HepG2 (cell line): Measurements from ENCODE around the gene ATOH8. TPM values are rescaled to one million over a fixed set of nuclear protein-coding genes. Genes with fewer than 3 reads are reported as not detected.

Source experiments
- ATAC-seq: fragments of 200-7000 bp; cut with Tn5 transposase; 3 replicates; pipeline ENCODE4 v1.9.1; 2020; ENCODE audit warnings: mild to moderate bottlenecking, moderate library complexity
- BruUV-seq: library from RNA; stranded (reverse); fragments of 400-500 nt; replicated peaks from 2 replicates; lab custom pipeline; 2021; lab: Mats Ljungman, UMichigan
- CTCF ChIA-PET: fragments of 300-600 bp; formaldehyde crosslinking; extraction: SDS; loops from one replicate; lab custom pipeline; 2021; ENCODE audit warnings: low total read pairs, inconsistent platforms, low intra/inter-chr PET ratio; lab: Yijun Ruan, JAX
- POLR2A ChIA-PET: fragments of 350-600 bp; sonication (Branson Sonifier 250); formaldehyde crosslinking; loops from one replicate; lab custom pipeline; 2020; ENCODE audit warnings: antibody characterized with exemption, inconsistent platforms; lab: Yijun Ruan, JAX
- DNase-seq: peaks from one replicate; pipeline ENCODE4 v3.0.0-alpha.2; 2015; ENCODE audit warnings: low spot score
- FAIRE-seq: peaks from 3 replicates; lab custom pipeline; 2011; peaks lifted over from hg19 to GRCh38; lab: Jason Lieb, UNC
- H2AFZ ChIP-seq: one replicate; pipeline ENCODE4 v1.6.1; 2011; ENCODE audit warnings: low read length, inconsistent platforms
- H3K27ac ChIP-seq: fragments of 300-600 bp; 3 replicates; pipeline ENCODE4 v1.8.0; 2011; ENCODE audit warnings: mixed run types, mild to moderate bottlenecking, mixed read lengths, low read length, inconsistent platforms; ENCODE audit not compliant: insufficient read depth; ENCODE audit errors: extremely low read length
- H3K27me3 ChIP-seq, 2 experiments: fragments of 200-600 bp in 1 of 2; 2 replicates in 1 of 2; 3 replicates in 1 of 2; pipeline versions ENCODE4 v1.6.0 to v1.8.0; 2011; ENCODE audit warnings: low read length in 2 of 2, mild to moderate bottlenecking in 2 of 2, moderate library complexity in 2 of 2, inconsistent platforms in 1 of 2; ENCODE audit not compliant: insufficient read depth in 2 of 2, control insufficient read depth in 1 of 2
- H3K36me3 ChIP-seq, 2 experiments: fragments of 200-600 bp in 1 of 2; replicated peaks in 1 of 2; 2 replicates in 1 of 2; 3 replicates in 1 of 2; pipeline versions ENCODE4 v1.5.1 to v1.8.0; 2011; ENCODE audit warnings: low read length in 2 of 2, inconsistent platforms in 1 of 2; ENCODE audit not compliant: insufficient read depth in 2 of 2, control insufficient read depth in 1 of 2
- H3K4me1 ChIP-seq: 2 replicates; pipeline ENCODE4 v1.5.1; 2012; ENCODE audit warnings: low read length, inconsistent platforms; ENCODE audit not compliant: insufficient read depth
- H3K4me2 ChIP-seq: 2 replicates; pipeline ENCODE4 v1.6.0; 2011; ENCODE audit warnings: low read depth, low read length, inconsistent platforms
- H3K4me3 ChIP-seq, 3 experiments: fragments of 200-600 bp in 1 of 3; sonication (generic), shearing (Covaris generic) in 1 of 3; replicated peaks in 1 of 3; 2 replicates each; pipeline ENCODE4 v1.5.1; 2011 to 2016; ENCODE audit warnings: low read length in 3 of 3, inconsistent platforms in 2 of 3, low read depth in 2 of 3, mild to moderate bottlenecking in 2 of 3, control low read depth in 1 of 3, mixed read lengths in 1 of 3; ENCODE audit not compliant: insufficient read depth in 1 of 3
- H3K79me2 ChIP-seq: one replicate; pipeline ENCODE4 v1.6.1; 2011; ENCODE audit warnings: low read length, inconsistent platforms; ENCODE audit not compliant: insufficient read depth
- H3K9ac ChIP-seq: 2 replicates; pipeline ENCODE4 v1.6.0; 2011; ENCODE audit warnings: mild to moderate bottlenecking, low read depth, low read length, inconsistent platforms; ENCODE audit not compliant: insufficient read depth
- H3K9me3 ChIP-seq: 2 replicates; pipeline ENCODE4 v1.5.1; 2012; ENCODE audit warnings: mild to moderate bottlenecking, low read length
- H4K20me1 ChIP-seq: 2 replicates; pipeline ENCODE4 v1.6.0; 2011; ENCODE audit warnings: inconsistent platforms, mild to moderate bottlenecking, low read length, moderate library complexity; ENCODE audit not compliant: insufficient read depth
- ARID3A ChIP-seq: IDR thresholded peaks from 2 replicates; pipeline ENCODE4 v1.6.1; 2012; ENCODE audit warnings: low read depth, low read length, improper control_type of control experiment
- CREB1 ChIP-seq, 2 experiments: fragments of 450-650 bp in 1 of 2; IDR thresholded peaks; 2 replicates each; pipeline ENCODE4 v1.6.1; 2016 to 2017; ENCODE audit warnings: control low read depth in 1 of 2, mild to moderate bottlenecking in 1 of 2, missing compliant biosample characterization in 1 of 2, missing genetic modification characterization in 1 of 2
- KLF6 ChIP-seq: IDR thresholded peaks from 2 replicates; pipeline ENCODE4 v1.8.0; 2016; ENCODE audit warnings: missing biosample characterization, missing genetic modification reagents
- MAFK ChIP-seq, 2 experiments: IDR thresholded peaks in 1 of 2; conservative IDR thresholded peaks in 1 of 2; 2 replicates each; pipeline ENCODE4 v1.6.1; 2011; ENCODE audit warnings: improper control_type of control experiment in 2 of 2, low read length in 2 of 2
- NKX3-1 ChIP-seq: sonication (generic); formaldehyde crosslinking; IDR thresholded peaks from 2 replicates; pipeline ENCODE4 v1.5.0; 2020; ENCODE audit warnings: missing genetic modification reagents
- SOX5 ChIP-seq: IDR thresholded peaks from 2 replicates; pipeline ENCODE4 v1.6.1; 2016; ENCODE audit warnings: borderline replicate concordance
- ZNF430 ChIP-seq: sonication (generic); formaldehyde crosslinking; IDR thresholded peaks from 2 replicates; pipeline ENCODE4 v1.9.0; 2021; ENCODE audit warnings: mild to moderate bottlenecking, missing genetic modification reagents
- ZNF614 ChIP-seq: IDR thresholded peaks from 2 replicates; pipeline ENCODE4 v1.6.1; 2018; ENCODE audit warnings: missing biosample characterization, missing genetic modification reagents, inconsistent platforms, borderline replicate concordance
- ZNF841 ChIP-seq: sonication (generic); formaldehyde crosslinking; IDR thresholded peaks from 2 replicates; pipeline ENCODE4 v1.8.1; 2023; ENCODE audit warnings: missing genetic modification reagents, borderline replicate concordance
- WGBS: methylation state at CpG from one replicate; pipeline ENCODE4 v1.1.6; 2017; ENCODE audit warnings: low lambda C conversion rate; 5-methylcytosine and 5-hydroxymethylcytosine counted together
- in situ Hi-C: cut with HindIII; loops from 2 replicates; pipeline ENCODE4 v1.10.0; 2017; ENCODE audit warnings: low pct_unique_long_range_greater_than_20kb; ENCODE audit not compliant: extremely low pct_ligation_motif_present
- intact Hi-C: fragments of 100-400 bp; cut with micrococcal nuclease; formaldehyde crosslinking; loops from one replicate; pipeline ENCODE4 v1.10.0; 2022; ENCODE audit not compliant: unreplicated experiment
- polyA plus RNA-seq, 8 experiments: library from polyadenylated mRNA; depleted of rRNA in 3 of 8; stranded (reverse) in 7 of 8; unstranded in 1 of 8; fragments of >200 nt; fragmentation: Illumina TruSeq in 4 of 8; extraction: Trizol in 4 of 8; gene quantifications; 2 replicates each; pipeline versions ENCODE4 v1.2.1 to v1.2.3, GENCODE V29; 2011 to 2016; ENCODE audit warnings: low read depth in 4 of 8, missing spikeins in 1 of 8, mixed read lengths in 1 of 8; ENCODE audit not compliant: insufficient read depth in 1 of 8
- total RNA-seq, 5 experiments: library from RNA; depleted of rRNA; stranded (reverse); fragments of >200 nt; fragmentation: Illumina TruSeq; extraction: Trizol; gene quantifications; 2 replicates each; pipeline ENCODE4 v1.2.3, GENCODE V29; 2016; ENCODE audit warnings: low read depth in 1 of 5

The ATOH8 gene
- total and polyA plus RNA-seq, 2 of the 13 experiments (the other 11 are each of a cell fraction or from before 2014, with no cell fraction given), result 0.13 to 0.61 TPM

- H3K4me1 ChIP-seq, result peaks cover 62% of the 10 kb centered on the region
- no peaks in the 10 kb centered on the region for H4K20me1 ChIP-seq
- 70% methylated on average over 8 of the region's 8 CpGs for WGBS
- no peaks in the 10 kb centered on the region for H3K79me2 ChIP-seq
- ChIA-PET POLR2A (interaction anchor here (1.3 kb wide), 1 partner anchor 8 kb away, joined by 5 read pairs; no protein-coding TSS in a partner anchor), CTCF (no interaction called here)
- intact Hi-C loops, result no loop called here
- no peak overlapping the region for H3K9ac ChIP-seq
- ATAC-seq, result no peak
- H3K4me3 ChIP-seq, result no peak overlapping the region
- H3K9me3 ChIP-seq, result no peaks in the 10 kb centered on the region
- no peak overlapping the region for H2AFZ ChIP-seq
- TF ChIP-seq NKX3-1 (CRISPR knock-in tag) (no peak), KLF6 (CRISPR knock-in tag) (no peak), ZNF841 (CRISPR knock-in tag) (no peak), SOX5 (no peak), ARID3A (no peak), ZNF430 (CRISPR knock-in tag) (no peak), ZNF614 (CRISPR knock-in tag) (no peak), CREB1 (IDR thresholded peaks at IDR 0.05) (no peak), CREB1 (CRISPR knock-in tag; IDR thresholded peaks at IDR 0.05) (no peak), MAFK (conservative IDR thresholded peaks at IDR 0.05 in 1 of 2, IDR thresholded peaks at IDR 0.05 in 1 of 2; ENCODE audit: low read length in 2 of 2) (no peak)
- no peak for FAIRE-seq
- no TSS peak for BruUV-seq
- no peaks in the 10 kb centered on the region for H3K27me3 ChIP-seq
- H3K36me3 ChIP-seq, result no peaks in the 10 kb centered on the region
- in situ Hi-C loops, result no loop called here
- H3K27ac ChIP-seq, result no peak overlapping the region
- no peak overlapping the region for H3K4me2 ChIP-seq
- DNase-seq, result no peak
Observed at GRCh38 chr2:85768713-85769112, 14.9 kb downstream of the ATOH8 start.
